Testis (tissue), 2 donors: Measurements from ENCODE around the gene NAXD.

ENCODE experiments used
- POLR2A ChIP-seq: fragments of 450-650 bp; IDR thresholded peaks from one replicate; pipeline ENCODE4 v1.6.1; 2017; ENCODE audit warnings: antibody characterized with exemption, mild to moderate bottlenecking, moderate library complexity
- TF ChIP-seq, protein P1 (sequence below), 3 experiments: fragments of 450-650 bp in 2 of 3; fragments of 200-600 bp in 1 of 3; sonication (generic) in 1 of 3; IDR thresholded peaks; one replicate each; pipeline ENCODE4 v1.5.1; 2016 to 2019; ENCODE audit warnings: antibody characterized with exemption in 3 of 3, mild to moderate bottlenecking in 2 of 3, moderate library complexity in 1 of 3

DNA sequence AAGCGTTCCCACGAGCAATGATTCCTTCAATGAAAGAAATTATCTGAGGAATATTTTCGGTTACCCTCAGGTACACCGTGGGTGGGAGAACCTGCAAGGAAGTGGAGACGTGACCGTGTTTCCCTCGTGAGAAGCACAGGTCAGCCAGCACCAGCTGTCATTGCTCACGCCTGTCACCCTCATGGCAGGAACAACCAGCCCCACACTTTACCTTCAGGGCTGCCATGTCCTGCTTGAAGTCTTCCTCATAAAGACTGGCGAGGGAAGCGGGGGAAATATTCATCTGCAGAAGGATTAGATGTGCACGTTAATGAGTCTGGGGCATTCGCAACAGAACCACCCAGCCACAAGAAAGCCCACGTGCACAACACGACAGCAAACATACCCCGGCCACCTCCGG is 72.4 kb downstream of the NAXD start:
- TF ChIP-seq, protein P1, sequence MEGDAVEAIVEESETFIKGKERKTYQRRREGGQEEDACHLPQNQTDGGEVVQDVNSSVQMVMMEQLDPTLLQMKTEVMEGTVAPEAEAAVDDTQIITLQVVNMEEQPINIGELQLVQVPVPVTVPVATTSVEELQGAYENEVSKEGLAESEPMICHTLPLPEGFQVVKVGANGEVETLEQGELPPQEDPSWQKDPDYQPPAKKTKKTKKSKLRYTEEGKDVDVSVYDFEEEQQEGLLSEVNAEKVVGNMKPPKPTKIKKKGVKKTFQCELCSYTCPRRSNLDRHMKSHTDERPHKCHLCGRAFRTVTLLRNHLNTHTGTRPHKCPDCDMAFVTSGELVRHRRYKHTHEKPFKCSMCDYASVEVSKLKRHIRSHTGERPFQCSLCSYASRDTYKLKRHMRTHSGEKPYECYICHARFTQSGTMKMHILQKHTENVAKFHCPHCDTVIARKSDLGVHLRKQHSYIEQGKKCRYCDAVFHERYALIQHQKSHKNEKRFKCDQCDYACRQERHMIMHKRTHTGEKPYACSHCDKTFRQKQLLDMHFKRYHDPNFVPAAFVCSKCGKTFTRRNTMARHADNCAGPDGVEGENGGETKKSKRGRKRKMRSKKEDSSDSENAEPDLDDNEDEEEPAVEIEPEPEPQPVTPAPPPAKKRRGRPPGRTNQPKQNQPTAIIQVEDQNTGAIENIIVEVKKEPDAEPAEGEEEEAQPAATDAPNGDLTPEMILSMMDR (IDR thresholded peaks at IDR 0.05): no peak
- no peak for TF ChIP-seq POLR2A
